Gastrocnemius medialis (tissue), 4 donors: ENCODE measurements around the gene ANP32D.

Source experiments
- CTCF ChIP-seq, 5 experiments: fragments of 450-650 bp in 3 of 5; fragments of 200-600 bp in 2 of 5; sonication (generic) in 2 of 5; IDR thresholded peaks in 4 of 5; conservative IDR thresholded peaks in 1 of 5; 1 replicate in 4 of 5; 2 replicates in 1 of 5; pipeline ENCODE4 v1.5.1; 2016 to 2019; ENCODE audit warnings: antibody characterized with exemption in 5 of 5, mild to moderate bottlenecking in 3 of 5, moderate library complexity in 3 of 5
- POLR2A ChIP-seq, 2 donors: fragments of 450-650 bp; IDR thresholded peaks; one replicate each; pipeline ENCODE4 v1.6.1; 2017; ENCODE audit warnings: antibody characterized with exemption in 2 of 2, mild to moderate bottlenecking in 2 of 2, moderate library complexity in 2 of 2

GRCh38 chr12:48445538-48445937 lies 26.8 kb upstream of the ANP32D start:
- TF ChIP-seq CTCF (IDR thresholded peaks at IDR 0.05 in 4 of 5, conservative IDR thresholded peaks at IDR 0.05 in 1 of 5) (no peak), POLR2A (IDR thresholded peaks at IDR 0.05) (no peak)
